ENCODE data around the gene TTLL9.

DNA sequence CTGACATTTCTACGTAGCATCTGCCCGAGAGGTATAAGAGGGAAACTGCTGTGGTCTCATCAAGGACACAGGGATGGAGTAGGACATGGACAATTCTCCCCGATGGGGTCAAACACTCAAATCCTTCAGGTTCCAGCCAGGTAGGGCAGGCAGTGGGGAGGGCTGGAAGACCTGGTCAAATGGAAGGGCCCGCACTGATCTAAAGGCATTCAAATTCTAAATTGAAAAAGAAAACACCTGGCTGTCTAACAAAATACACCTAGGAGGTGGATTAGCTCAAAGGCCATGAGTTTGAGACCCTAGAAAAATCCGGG lies 8.3 kb upstream of the TTLL9 start:
- TF ChIP-seq PAX8 (CRISPR knock-in tag; IDR thresholded peaks at IDR 0.05; ENCODE audit: borderline replicate concordance) (no peak), DNMT3B (CRISPR knock-in tag; conservative IDR thresholded peaks at IDR 0.05) (no peak), HES4 (CRISPR knock-in tag; IDR thresholded peaks at IDR 0.05; ENCODE audit: borderline replicate concordance) (no peak), BRD4 (CRISPR knock-in tag; IDR thresholded peaks at IDR 0.05) (no peak), ZNF124 (CRISPR knock-in tag; IDR thresholded peaks at IDR 0.05) (no peak)
- TF ChIP-seq, protein P1, sequence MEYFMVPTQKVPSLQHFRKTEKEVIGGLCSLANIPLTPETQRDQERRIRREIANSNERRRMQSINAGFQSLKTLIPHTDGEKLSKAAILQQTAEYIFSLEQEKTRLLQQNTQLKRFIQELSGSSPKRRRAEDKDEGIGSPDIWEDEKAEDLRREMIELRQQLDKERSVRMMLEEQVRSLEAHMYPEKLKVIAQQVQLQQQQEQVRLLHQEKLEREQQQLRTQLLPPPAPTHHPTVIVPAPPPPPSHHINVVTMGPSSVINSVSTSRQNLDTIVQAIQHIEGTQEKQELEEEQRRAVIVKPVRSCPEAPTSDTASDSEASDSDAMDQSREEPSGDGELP (IDR thresholded peaks at IDR 0.05; ENCODE audit: borderline replicate concordance, low read depth), result no peak
- TF ChIP-seq, protein P2, sequence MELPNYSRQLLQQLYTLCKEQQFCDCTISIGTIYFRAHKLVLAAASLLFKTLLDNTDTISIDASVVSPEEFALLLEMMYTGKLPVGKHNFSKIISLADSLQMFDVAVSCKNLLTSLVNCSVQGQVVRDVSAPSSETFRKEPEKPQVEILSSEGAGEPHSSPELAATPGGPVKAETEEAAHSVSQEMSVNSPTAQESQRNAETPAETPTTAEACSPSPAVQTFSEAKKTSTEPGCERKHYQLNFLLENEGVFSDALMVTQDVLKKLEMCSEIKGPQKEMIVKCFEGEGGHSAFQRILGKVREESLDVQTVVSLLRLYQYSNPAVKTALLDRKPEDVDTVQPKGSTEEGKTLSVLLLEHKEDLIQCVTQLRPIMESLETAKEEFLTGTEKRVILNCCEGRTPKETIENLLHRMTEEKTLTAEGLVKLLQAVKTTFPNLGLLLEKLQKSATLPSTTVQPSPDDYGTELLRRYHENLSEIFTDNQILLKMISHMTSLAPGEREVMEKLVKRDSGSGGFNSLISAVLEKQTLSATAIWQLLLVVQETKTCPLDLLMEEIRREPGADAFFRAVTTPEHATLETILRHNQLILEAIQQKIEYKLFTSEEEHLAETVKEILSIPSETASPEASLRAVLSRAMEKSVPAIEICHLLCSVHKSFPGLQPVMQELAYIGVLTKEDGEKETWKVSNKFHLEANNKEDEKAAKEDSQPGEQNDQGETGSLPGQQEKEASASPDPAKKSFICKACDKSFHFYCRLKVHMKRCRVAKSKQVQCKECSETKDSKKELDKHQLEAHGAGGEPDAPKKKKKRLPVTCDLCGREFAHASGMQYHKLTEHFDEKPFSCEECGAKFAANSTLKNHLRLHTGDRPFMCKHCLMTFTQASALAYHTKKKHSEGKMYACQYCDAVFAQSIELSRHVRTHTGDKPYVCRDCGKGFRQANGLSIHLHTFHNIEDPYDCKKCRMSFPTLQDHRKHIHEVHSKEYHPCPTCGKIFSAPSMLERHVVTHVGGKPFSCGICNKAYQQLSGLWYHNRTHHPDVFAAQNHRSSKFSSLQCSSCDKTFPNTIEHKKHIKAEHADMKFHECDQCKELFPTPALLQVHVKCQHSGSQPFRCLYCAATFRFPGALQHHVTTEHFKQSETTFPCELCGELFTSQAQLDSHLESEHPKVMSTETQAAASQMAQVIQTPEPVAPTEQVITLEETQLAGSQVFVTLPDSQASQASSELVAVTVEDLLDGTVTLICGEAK (IDR thresholded peaks at IDR 0.05), result no peak
- TF ChIP-seq, protein P2 (CRISPR knock-in tag; IDR thresholded peaks at IDR 0.05), result no peak
- TF ChIP-seq, protein P3, sequence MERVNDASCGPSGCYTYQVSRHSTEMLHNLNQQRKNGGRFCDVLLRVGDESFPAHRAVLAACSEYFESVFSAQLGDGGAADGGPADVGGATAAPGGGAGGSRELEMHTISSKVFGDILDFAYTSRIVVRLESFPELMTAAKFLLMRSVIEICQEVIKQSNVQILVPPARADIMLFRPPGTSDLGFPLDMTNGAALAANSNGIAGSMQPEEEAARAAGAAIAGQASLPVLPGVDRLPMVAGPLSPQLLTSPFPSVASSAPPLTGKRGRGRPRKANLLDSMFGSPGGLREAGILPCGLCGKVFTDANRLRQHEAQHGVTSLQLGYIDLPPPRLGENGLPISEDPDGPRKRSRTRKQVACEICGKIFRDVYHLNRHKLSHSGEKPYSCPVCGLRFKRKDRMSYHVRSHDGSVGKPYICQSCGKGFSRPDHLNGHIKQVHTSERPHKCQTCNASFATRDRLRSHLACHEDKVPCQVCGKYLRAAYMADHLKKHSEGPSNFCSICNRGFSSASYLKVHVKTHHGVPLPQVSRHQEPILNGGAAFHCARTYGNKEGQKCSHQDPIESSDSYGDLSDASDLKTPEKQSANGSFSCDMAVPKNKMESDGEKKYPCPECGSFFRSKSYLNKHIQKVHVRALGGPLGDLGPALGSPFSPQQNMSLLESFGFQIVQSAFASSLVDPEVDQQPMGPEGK (CRISPR knock-in tag; IDR thresholded peaks at IDR 0.05), result no peak
- TF ChIP-seq, protein P4, sequence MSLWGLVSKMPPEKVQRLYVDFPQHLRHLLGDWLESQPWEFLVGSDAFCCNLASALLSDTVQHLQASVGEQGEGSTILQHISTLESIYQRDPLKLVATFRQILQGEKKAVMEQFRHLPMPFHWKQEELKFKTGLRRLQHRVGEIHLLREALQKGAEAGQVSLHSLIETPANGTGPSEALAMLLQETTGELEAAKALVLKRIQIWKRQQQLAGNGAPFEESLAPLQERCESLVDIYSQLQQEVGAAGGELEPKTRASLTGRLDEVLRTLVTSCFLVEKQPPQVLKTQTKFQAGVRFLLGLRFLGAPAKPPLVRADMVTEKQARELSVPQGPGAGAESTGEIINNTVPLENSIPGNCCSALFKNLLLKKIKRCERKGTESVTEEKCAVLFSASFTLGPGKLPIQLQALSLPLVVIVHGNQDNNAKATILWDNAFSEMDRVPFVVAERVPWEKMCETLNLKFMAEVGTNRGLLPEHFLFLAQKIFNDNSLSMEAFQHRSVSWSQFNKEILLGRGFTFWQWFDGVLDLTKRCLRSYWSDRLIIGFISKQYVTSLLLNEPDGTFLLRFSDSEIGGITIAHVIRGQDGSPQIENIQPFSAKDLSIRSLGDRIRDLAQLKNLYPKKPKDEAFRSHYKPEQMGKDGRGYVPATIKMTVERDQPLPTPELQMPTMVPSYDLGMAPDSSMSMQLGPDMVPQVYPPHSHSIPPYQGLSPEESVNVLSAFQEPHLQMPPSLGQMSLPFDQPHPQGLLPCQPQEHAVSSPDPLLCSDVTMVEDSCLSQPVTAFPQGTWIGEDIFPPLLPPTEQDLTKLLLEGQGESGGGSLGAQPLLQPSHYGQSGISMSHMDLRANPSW (CRISPR knock-in tag; IDR thresholded peaks at IDR 0.05; ENCODE audit: borderline replicate concordance), result no peak
- TF ChIP-seq, protein P5, sequence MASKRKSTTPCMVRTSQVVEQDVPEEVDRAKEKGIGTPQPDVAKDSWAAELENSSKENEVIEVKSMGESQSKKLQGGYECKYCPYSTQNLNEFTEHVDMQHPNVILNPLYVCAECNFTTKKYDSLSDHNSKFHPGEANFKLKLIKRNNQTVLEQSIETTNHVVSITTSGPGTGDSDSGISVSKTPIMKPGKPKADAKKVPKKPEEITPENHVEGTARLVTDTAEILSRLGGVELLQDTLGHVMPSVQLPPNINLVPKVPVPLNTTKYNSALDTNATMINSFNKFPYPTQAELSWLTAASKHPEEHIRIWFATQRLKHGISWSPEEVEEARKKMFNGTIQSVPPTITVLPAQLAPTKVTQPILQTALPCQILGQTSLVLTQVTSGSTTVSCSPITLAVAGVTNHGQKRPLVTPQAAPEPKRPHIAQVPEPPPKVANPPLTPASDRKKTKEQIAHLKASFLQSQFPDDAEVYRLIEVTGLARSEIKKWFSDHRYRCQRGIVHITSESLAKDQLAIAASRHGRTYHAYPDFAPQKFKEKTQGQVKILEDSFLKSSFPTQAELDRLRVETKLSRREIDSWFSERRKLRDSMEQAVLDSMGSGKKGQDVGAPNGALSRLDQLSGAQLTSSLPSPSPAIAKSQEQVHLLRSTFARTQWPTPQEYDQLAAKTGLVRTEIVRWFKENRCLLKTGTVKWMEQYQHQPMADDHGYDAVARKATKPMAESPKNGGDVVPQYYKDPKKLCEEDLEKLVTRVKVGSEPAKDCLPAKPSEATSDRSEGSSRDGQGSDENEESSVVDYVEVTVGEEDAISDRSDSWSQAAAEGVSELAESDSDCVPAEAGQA (IDR thresholded peaks at IDR 0.05; ENCODE audit: low read depth), result no peak
- TF ChIP-seq, protein P5 (CRISPR knock-in tag; IDR thresholded peaks at IDR 0.05; ENCODE audit: borderline replicate concordance), result no peak

All from HepG2 (cell line).